ENCODE results near the gene CCDC121. TPM values are rescaled to one million over a fixed set of nuclear protein-coding genes. Genes with fewer than 3 reads are reported as not detected.

The CCDC121 gene
- polyA plus RNA-seq, 1 donor from 2014 or later = 3.0 TPM

- Histone ChIP-seq H3K9me3 (ENCODE audit: low read length) (no peaks in the 10 kb centered on the region), H3K27ac (ENCODE audit: low read length) (no peak overlapping the region), H2AFZ (ENCODE audit: low read depth, low read length) (no peak overlapping the region), H3K9ac (ENCODE audit: low read length) (no peak overlapping the region), H3F3A (ENCODE audit: insufficient read depth, low read length, poor library complexity, severe bottlenecking) (no peaks in the 10 kb centered on the region), H3K4me2 (ENCODE audit: low read length) (no peak overlapping the region), H4K20me1 (ENCODE audit: insufficient read depth) (no peaks in the 10 kb centered on the region), H3K27me3 (ENCODE audit: insufficient read depth, low read depth, low read length) (no peaks in the 10 kb centered on the region), H3K4me3 (ENCODE audit: low read length) (no peak overlapping the region), H3K36me3 (ENCODE audit: insufficient read depth, low read length) (no peaks in the 10 kb centered on the region), H3K9me2 (ENCODE audit: insufficient read depth, low read length) (no peaks in the 10 kb centered on the region), H3K79me2 (replicated peaks; ENCODE audit: insufficient read depth, low read length) (peaks cover 8% of the 10 kb centered on the region)
- no peak for TF ChIP-seq CTCF (IDR thresholded peaks at IDR 0.05; ENCODE audit: poor library complexity, severe bottlenecking)
- no peak for TF ChIP-seq TAF1 (IDR thresholded peaks at IDR 0.05; ENCODE audit: low read depth)
- TF ChIP-seq SMC3 (conservative IDR thresholded peaks at IDR 0.05; ENCODE audit: poor library complexity) = no peak
Observed at GRCh38 chr2:27624943-27625342, 3.9 kb downstream of the CCDC121 start.

- no peak overlapping the region for H2AFZ ChIP-seq (ENCODE audit: low read depth, low read length)
- no peak overlapping the region for H3K27ac ChIP-seq (ENCODE audit: low read length)
- no peak overlapping the region for H3K4me3 ChIP-seq (ENCODE audit: low read length)
- H3K36me3 ChIP-seq (ENCODE audit: insufficient read depth, low read length) = no peaks in the 10 kb centered on the region
- no peaks in the 10 kb centered on the region for H3K9me2 ChIP-seq (ENCODE audit: insufficient read depth, low read length)
- no peak for TF ChIP-seq EP300 (conservative IDR thresholded peaks at IDR 0.05; ENCODE audit: poor library complexity, severe bottlenecking)
- TF ChIP-seq CTCF (IDR thresholded peaks at IDR 0.05; ENCODE audit: poor library complexity, severe bottlenecking) = no peak
- no peak overlapping the region for H3K9ac ChIP-seq (ENCODE audit: low read length)
- no peaks in the 10 kb centered on the region for H3K27me3 ChIP-seq (ENCODE audit: insufficient read depth, low read depth, low read length)
- no peaks in the 10 kb centered on the region for H3K9me3 ChIP-seq (ENCODE audit: low read length)
- H3K4me2 ChIP-seq (ENCODE audit: low read length) = no peak overlapping the region
- no peaks in the 10 kb centered on the region for H4K20me1 ChIP-seq (ENCODE audit: insufficient read depth)
- H3F3A ChIP-seq (ENCODE audit: insufficient read depth, low read length, poor library complexity, severe bottlenecking) = no peaks in the 10 kb centered on the region
- no peaks in the 10 kb centered on the region for H3K79me2 ChIP-seq (replicated peaks; ENCODE audit: insufficient read depth, low read length)
Observed at GRCh38 chr2:27622921-27623384, 5.9 kb downstream of the CCDC121 start.

GRCh38 chr2:27621524-27621923 lies 7.3 kb downstream of the CCDC121 start:
- Histone ChIP-seq H4K20me1 (ENCODE audit: insufficient read depth) (no peaks in the 10 kb centered on the region), H3K27me3 (ENCODE audit: insufficient read depth, low read depth, low read length) (no peaks in the 10 kb centered on the region), H3K4me2 (ENCODE audit: low read length) (no peak overlapping the region), H3K79me2 (replicated peaks; ENCODE audit: insufficient read depth, low read length) (no peaks in the 10 kb centered on the region), H3K36me3 (ENCODE audit: insufficient read depth, low read length) (no peaks in the 10 kb centered on the region), H2AFZ (ENCODE audit: low read depth, low read length) (no peak overlapping the region), H3F3A (ENCODE audit: insufficient read depth, low read length, poor library complexity, severe bottlenecking) (no peaks in the 10 kb centered on the region), H3K4me3 (ENCODE audit: low read length) (no peak overlapping the region), H3K9me2 (ENCODE audit: insufficient read depth, low read length) (no peaks in the 10 kb centered on the region), H3K27ac (ENCODE audit: low read length) (no peak overlapping the region), H3K9ac (ENCODE audit: low read length) (no peak overlapping the region), H3K9me3 (ENCODE audit: low read length) (no peaks in the 10 kb centered on the region)
- TF ChIP-seq MXI1 (conservative IDR thresholded peaks at IDR 0.05; ENCODE audit: poor library complexity, severe bottlenecking) (no peak), EZH2 (IDR thresholded peaks at IDR 0.05; ENCODE audit: borderline replicate concordance, insufficient read depth, low read length, poor library complexity, severe bottlenecking) (no peak), CTCF (IDR thresholded peaks at IDR 0.05; ENCODE audit: poor library complexity, severe bottlenecking) (no peak), POLR2AphosphoS5 (IDR thresholded peaks at IDR 0.05) (no peak), EP300 (conservative IDR thresholded peaks at IDR 0.05; ENCODE audit: poor library complexity, severe bottlenecking) (no peak), RAD21 (conservative IDR thresholded peaks at IDR 0.05) (no peak)
